Body of pancreas (tissue), 4 donors: ENCODE results near the gene DTX4. TPM values are rescaled to one million over a fixed set of nuclear protein-coding genes. Genes with fewer than 3 reads are reported as not detected.

Experiments used
- ATAC-seq: fragments of 150-250 bp; one replicate; pipeline ENCODE4 v1.9.1; 2016
- DNase-seq, 4 donors: peaks; one replicate each; pipeline ENCODE4 v3.0.0-alpha.2; 2019
- H3K27ac ChIP-seq, 4 donors: fragments of 200-600 bp; sonication (generic); 1 replicate in 3 of 4; 2 replicates in 1 of 4; pipeline versions ENCODE4 v1.5.1 to v1.6.1; 2016 to 2019; ENCODE audit warnings: mild to moderate bottlenecking in 1 of 4, mixed read lengths in 1 of 4, moderate library complexity in 1 of 4
- H3K27me3 ChIP-seq, 2 donors: fragments of 200-600 bp; sonication (generic); one replicate each; pipeline ENCODE4 v1.6.0; 2016; ENCODE audit warnings: mild to moderate bottlenecking in 1 of 2
- H3K36me3 ChIP-seq, 2 donors: fragments of 200-600 bp; sonication (generic); replicated peaks in 1 of 2; 2 replicates each; pipeline ENCODE4 v1.5.1; 2016; ENCODE audit warnings: low read depth in 2 of 2; ENCODE audit not compliant: insufficient read depth in 1 of 2
- H3K4me1 ChIP-seq: fragments of 200-600 bp; sonication (generic); one replicate; pipeline ENCODE4 v1.6.0; 2016
- H3K4me3 ChIP-seq, 2 donors: fragments of 200-600 bp; sonication (generic); 1 replicate in 1 of 2; 2 replicates in 1 of 2; pipeline ENCODE4 v1.5.1; 2016 to 2019
- H3K9me3 ChIP-seq, 3 donors: fragments of 200-600 bp; sonication (generic); 1 replicate in 2 of 3; 2 replicates in 1 of 3; pipeline ENCODE4 v1.5.1; 2016
- POLR2A ChIP-seq, 3 donors: fragments of 450-650 bp; IDR thresholded peaks; one replicate each; pipeline ENCODE4 v1.6.1; 2016; ENCODE audit warnings: antibody characterized with exemption in 3 of 3, mild to moderate bottlenecking in 2 of 3
- WGBS, 2 donors: methylation state at CpG; one replicate each; pipeline ENCODE4 v1.1.5; 2017; 5-methylcytosine and 5-hydroxymethylcytosine counted together
- intact Hi-C: fragments of 100-400 bp; cut with DNase I; formaldehyde crosslinking; loops from one replicate; pipeline ENCODE4 v1.15.1; 2023
- total RNA-seq, 2 donors: library from RNA; depleted of rRNA; stranded (reverse); fragments of >200 nt; gene quantifications; one replicate each; pipeline ENCODE4 v1.1.0, GENCODE V29; 2016
- TF ChIP-seq, protein P1 (sequence below), 7 experiments: fragments of 450-650 bp in 4 of 7; fragments of 200-600 bp in 3 of 7; sonication (generic) in 3 of 7; IDR thresholded peaks; one replicate each; pipeline ENCODE4 v1.5.1; 2016 to 2019; ENCODE audit warnings: antibody characterized with exemption in 7 of 7

The DTX4 gene
- total RNA-seq, 2 donors from 2014 or later: 9.6 to 10.4 TPM

DNA sequence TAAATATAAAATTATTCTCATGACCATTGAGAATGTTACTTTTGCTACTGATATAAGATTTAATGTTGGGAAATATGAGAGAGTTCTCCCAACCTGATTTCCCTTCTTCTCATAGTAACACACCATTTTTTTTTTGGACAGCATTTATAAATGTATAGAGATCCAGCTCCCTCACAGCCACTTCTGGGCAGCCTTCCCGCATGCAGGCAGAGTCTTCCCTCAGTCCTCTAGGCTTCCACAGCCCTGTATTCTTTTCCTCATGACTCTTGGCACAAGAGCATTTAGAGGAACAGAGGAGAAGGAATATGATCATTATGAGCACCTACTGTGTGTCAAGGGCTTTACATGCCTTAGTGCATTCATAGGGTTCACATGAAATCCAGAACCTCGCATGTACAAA, 9.0 kb downstream of the DTX4 start:
- WGBS, 2 donors: 80 to 83% methylated on average over 2 of the region's 2 CpGs
- TF ChIP-seq, protein P1, sequence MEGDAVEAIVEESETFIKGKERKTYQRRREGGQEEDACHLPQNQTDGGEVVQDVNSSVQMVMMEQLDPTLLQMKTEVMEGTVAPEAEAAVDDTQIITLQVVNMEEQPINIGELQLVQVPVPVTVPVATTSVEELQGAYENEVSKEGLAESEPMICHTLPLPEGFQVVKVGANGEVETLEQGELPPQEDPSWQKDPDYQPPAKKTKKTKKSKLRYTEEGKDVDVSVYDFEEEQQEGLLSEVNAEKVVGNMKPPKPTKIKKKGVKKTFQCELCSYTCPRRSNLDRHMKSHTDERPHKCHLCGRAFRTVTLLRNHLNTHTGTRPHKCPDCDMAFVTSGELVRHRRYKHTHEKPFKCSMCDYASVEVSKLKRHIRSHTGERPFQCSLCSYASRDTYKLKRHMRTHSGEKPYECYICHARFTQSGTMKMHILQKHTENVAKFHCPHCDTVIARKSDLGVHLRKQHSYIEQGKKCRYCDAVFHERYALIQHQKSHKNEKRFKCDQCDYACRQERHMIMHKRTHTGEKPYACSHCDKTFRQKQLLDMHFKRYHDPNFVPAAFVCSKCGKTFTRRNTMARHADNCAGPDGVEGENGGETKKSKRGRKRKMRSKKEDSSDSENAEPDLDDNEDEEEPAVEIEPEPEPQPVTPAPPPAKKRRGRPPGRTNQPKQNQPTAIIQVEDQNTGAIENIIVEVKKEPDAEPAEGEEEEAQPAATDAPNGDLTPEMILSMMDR (IDR thresholded peaks at IDR 0.05): no peak
- no peak for TF ChIP-seq POLR2A (IDR thresholded peaks at IDR 0.05)
- Histone ChIP-seq H3K27ac (no peak overlapping the region), H3K4me1 (peaks cover 25% of the 10 kb centered on the region), H3K36me3 (no peaks in the 10 kb centered on the region), H3K27me3 (no peaks in the 10 kb centered on the region), H3K9me3 (no peaks in the 10 kb centered on the region), H3K4me3 (no peak overlapping the region)
- ATAC-seq: no peak
- no peak for DNase-seq
- intact Hi-C loops: loop anchor here (10.0 kb wide), 1 partner anchor 104 kb away; no protein-coding TSS in a partner anchor

DNA sequence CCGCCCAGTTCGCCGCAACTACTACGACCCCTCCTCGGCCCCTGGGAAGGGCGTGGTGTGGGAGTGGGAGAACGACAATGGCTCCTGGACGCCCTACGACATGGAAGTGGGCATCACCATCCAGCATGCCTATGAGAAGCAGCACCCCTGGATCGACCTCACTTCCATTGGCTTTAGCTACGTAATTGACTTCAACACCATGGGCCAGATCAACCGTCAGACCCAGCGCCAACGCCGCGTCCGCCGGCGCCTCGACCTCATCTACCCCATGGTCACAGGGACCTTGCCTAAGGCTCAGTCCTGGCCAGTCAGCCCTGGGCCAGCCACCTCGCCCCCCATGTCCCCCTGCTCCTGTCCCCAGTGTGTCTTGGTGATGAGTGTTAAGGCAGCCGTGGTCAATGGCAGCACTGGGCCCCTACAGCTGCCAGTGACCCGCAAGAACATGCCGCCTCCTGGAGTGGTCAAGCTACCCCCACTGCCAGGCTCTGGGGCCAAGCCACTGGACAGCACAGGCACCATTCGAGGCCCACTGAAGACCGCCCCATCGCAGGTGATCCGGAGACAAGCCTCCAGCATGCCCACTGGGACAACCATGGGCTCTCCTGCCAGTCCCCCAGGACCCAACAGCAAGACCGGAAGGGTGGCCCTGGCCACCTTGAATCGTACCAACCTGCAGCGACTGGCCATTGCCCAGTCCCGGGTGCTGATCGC, 10.0 kb downstream of the DTX4 start:
- H3K9me3 ChIP-seq: no peaks in the 10 kb centered on the region
- no peaks in the 10 kb centered on the region for H3K27me3 ChIP-seq
- intact Hi-C loops: loop anchor here (10.0 kb wide), 1 partner anchor 103 kb away; no protein-coding TSS in a partner anchor
- no peak overlapping the region for H3K4me3 ChIP-seq
- no peak for ATAC-seq
- 90 to 91% methylated on average over 22 to 32 of the region's 33 CpGs for WGBS, 2 donors
- peaks cover 35% of the 10 kb centered on the region for H3K4me1 ChIP-seq
- TF ChIP-seq, protein P1 (IDR thresholded peaks at IDR 0.05): no peak
- no peak for TF ChIP-seq POLR2A (IDR thresholded peaks at IDR 0.05)
- no peak for DNase-seq
- H3K27ac ChIP-seq: no peak overlapping the region
- H3K36me3 ChIP-seq: no peaks in the 10 kb centered on the region

GRCh38 chr11:59182457-59183151, 10.7 kb downstream of the DTX4 start:
- H3K27ac ChIP-seq: peak overlapping the region in 1 of 4 donors; percentile 77
- no peaks in the 10 kb centered on the region for H3K36me3 ChIP-seq
- peak in 3 of 4 donors; percentile 40 to 60 (median 53) for DNase-seq
- no peaks in the 10 kb centered on the region for H3K9me3 ChIP-seq
- peaks cover 42% of the 10 kb centered on the region for H3K4me1 ChIP-seq
- TF ChIP-seq, protein P1 (IDR thresholded peaks at IDR 0.05): peak in 6 of 7 experiments; percentile 9 to 56 (median 34)
- TF ChIP-seq POLR2A (IDR thresholded peaks at IDR 0.05): no peak
- H3K27me3 ChIP-seq: no peaks in the 10 kb centered on the region
- H3K4me3 ChIP-seq: no peak overlapping the region
- intact Hi-C loops: loop anchor here (10.0 kb wide), 1 partner anchor 102 kb away; no protein-coding TSS in a partner anchor
- 73 to 81% methylated on average over 4 of the region's 4 CpGs for WGBS, 2 donors
- ATAC-seq: no peak

GRCh38 chr11:59183771-59184170, 11.8 kb downstream of the DTX4 start:
- H3K4me3 ChIP-seq: no peak overlapping the region
- DNase-seq: peak in 1 of 4 donors; percentile 33
- ATAC-seq: no peak
- H3K27ac ChIP-seq: peak overlapping the region in 2 of 4 donors; percentile 70 to 77
- H3K36me3 ChIP-seq: no peaks in the 10 kb centered on the region
- H3K4me1 ChIP-seq: peaks cover 51% of the 10 kb centered on the region
- H3K27me3 ChIP-seq: no peaks in the 10 kb centered on the region
- no peak for TF ChIP-seq POLR2A (IDR thresholded peaks at IDR 0.05)
- TF ChIP-seq, protein P1 (IDR thresholded peaks at IDR 0.05): no peak
- H3K9me3 ChIP-seq: no peaks in the 10 kb centered on the region
- intact Hi-C loops: loop anchor here (10.0 kb wide), 1 partner anchor 101 kb away; no protein-coding TSS in a partner anchor
- 60 to 71% methylated on average over 1 of the region's 1 CpG for WGBS, 2 donors
